LNCaP clone FGC (cell line): ENCODE measurements around the gene ZNF142.

Source experiments
- DNase-seq: peaks from one replicate; pipeline ENCODE4 v3.0.0-alpha.2; 2011; ENCODE audit warnings: low read depth
- H3K4me3 ChIP-seq: 2 replicates; pipeline ENCODE4 v1.5.1; 2011; ENCODE audit warnings: mild to moderate bottlenecking, low read depth, low read length, control low read depth
- CTCF ChIP-seq: IDR thresholded peaks from 2 replicates; pipeline ENCODE4 v1.5.1; 2012; ENCODE audit warnings: mild to moderate bottlenecking; ENCODE audit not compliant: control insufficient read depth, insufficient read depth; ENCODE audit errors: extremely low read depth

The ZNF142 gene

GRCh38 chr2:218621007-218621406 lies 38.4 kb downstream of the ZNF142 start:
- no peak overlapping the region for H3K4me3 ChIP-seq
- DNase-seq: no peak
- TF ChIP-seq CTCF: no peak

GRCh38 chr2:218618102-218618860 lies 41.1 kb downstream of the ZNF142 start:
- no peak overlapping the region for H3K4me3 ChIP-seq
- DNase-seq: no peak
- no peak for TF ChIP-seq CTCF

- DNase-seq: no peak
- H3K4me3 ChIP-seq: no peak overlapping the region
- no peak for TF ChIP-seq CTCF
These were observed 43.5 kb downstream of the ZNF142 start for GRCh38 chr2:218615868-218616315.

GRCh38 chr2:218607436-218608115 lies 51.8 kb downstream of the ZNF142 start, which contains the start of gene PLCD4:
Gene PLCD4, plus strand, starts transcription at chr2:218607899. Its CDS starts 7,841 bp downstream, at chr2:218615740.
- no peak for TF ChIP-seq CTCF
- H3K4me3 ChIP-seq: no peak within 1 kb of the TSS
- DNase-seq: no peak

- no peak for DNase-seq
- no peak for TF ChIP-seq CTCF
- no peak overlapping the region for H3K4me3 ChIP-seq
These were observed 54.0 kb downstream of the ZNF142 start for GRCh38 chr2:218605432-218605831.
